Gastroesophageal sphincter (tissue), 4 donors: ENCODE data around the gene ACP3. TPM values are rescaled to one million over a fixed set of nuclear protein-coding genes. Genes with fewer than 3 reads are reported as not detected.

Experiments used
- ATAC-seq: fragments of 150-250 bp; one replicate; pipeline ENCODE4 v1.9.1; 2016; ENCODE audit warnings: mild to moderate bottlenecking, moderate library complexity
- H3K27ac ChIP-seq, 4 donors: fragments of 200-600 bp; sonication (generic) in 3 of 4; 1 replicate in 3 of 4; 2 replicates in 1 of 4; pipeline ENCODE4 v1.5.1; 2016 to 2019
- H3K27me3 ChIP-seq: fragments of 200-600 bp; sonication (generic); one replicate; pipeline ENCODE4 v1.5.1; 2019
- H3K36me3 ChIP-seq, 2 donors: fragments of 200-600 bp; sonication (generic); one replicate each; pipeline ENCODE4 v1.5.1; 2019; ENCODE audit warnings: control low read depth in 1 of 2
- H3K4me1 ChIP-seq, 3 donors: fragments of 200-600 bp; sonication (generic); 1 replicate in 2 of 3; 2 replicates in 1 of 3; pipeline ENCODE4 v1.5.1; 2016 to 2019; ENCODE audit warnings: control low read depth in 2 of 3
- H3K4me3 ChIP-seq, 2 donors: fragments of 200-600 bp; sonication (generic); one replicate each; pipeline ENCODE4 v1.5.1; 2019; ENCODE audit warnings: mild to moderate bottlenecking in 1 of 2, moderate library complexity in 1 of 2
- H3K9me3 ChIP-seq, 3 donors: fragments of 200-600 bp; sonication (generic); one replicate each; pipeline ENCODE4 v1.5.1; 2017 to 2019; ENCODE audit warnings: control low read depth in 2 of 3
- CTCF ChIP-seq, 4 experiments: fragments of 200-600 bp in 2 of 4; fragments of 450-650 bp in 2 of 4; sonication (generic) in 1 of 4; IDR thresholded peaks; one replicate each; pipeline ENCODE4 v1.5.1; 2017 to 2019; ENCODE audit warnings: antibody characterized with exemption in 4 of 4, mild to moderate bottlenecking in 2 of 4, moderate library complexity in 2 of 4
- EP300 ChIP-seq: sonication (generic); formaldehyde crosslinking; IDR thresholded peaks from one replicate; pipeline ENCODE4 v1.6.1; 2017; ENCODE audit warnings: antibody characterized with exemption, mild to moderate bottlenecking
- POLR2A ChIP-seq, 2 donors: fragments of 450-650 bp; IDR thresholded peaks; one replicate each; pipeline ENCODE4 v1.6.1; 2017; ENCODE audit warnings: antibody characterized with exemption in 2 of 2, mild to moderate bottlenecking in 2 of 2, moderate library complexity in 1 of 2
- POLR2AphosphoS5 ChIP-seq: sonication (generic); formaldehyde crosslinking; IDR thresholded peaks from one replicate; pipeline ENCODE4 v1.6.1; 2017; ENCODE audit warnings: antibody characterized with exemption
- WGBS, 2 donors: methylation state at CpG; one replicate each; pipeline ENCODE4 v1.1.5; 2018; ENCODE audit warnings: low coverage in 1 of 2; 5-methylcytosine and 5-hydroxymethylcytosine counted together
- total RNA-seq, 4 donors: library from RNA; depleted of rRNA; stranded (reverse); fragments of >200 nt; gene quantifications; one replicate each; pipeline ENCODE4 v1.1.0, GENCODE V29; 2016

ACP3 gene
- total RNA-seq, 4 donors from 2014 or later, result 1.1 to 3.5 (median 2.1) TPM

GRCh38 chr3:132347811-132348210, 30.6 kb downstream of the ACP3 start:
- WGBS, 2 donors, result 29 to 50% methylated on average over 1 of the region's 1 CpG
- H3K4me3 ChIP-seq, result no peak overlapping the region
- H3K27ac ChIP-seq, result no peak overlapping the region
- no peak for ATAC-seq
- H3K36me3 ChIP-seq, result no peaks in the 10 kb centered on the region
- H3K27me3 ChIP-seq, result no peaks in the 10 kb centered on the region
- TF ChIP-seq POLR2AphosphoS5 (no peak), EP300 (no peak), POLR2A (IDR thresholded peaks at IDR 0.05) (no peak), CTCF (IDR thresholded peaks at IDR 0.05) (no peak)
- H3K4me1 ChIP-seq, result peaks cover 0 to 5% (median 0%) of the 10 kb centered on the region in 3 donors
- H3K9me3 ChIP-seq, result no peaks in the 10 kb centered on the region

- no peak overlapping the region for H3K27ac ChIP-seq
- no peak for ATAC-seq
- no peaks in the 10 kb centered on the region for H3K9me3 ChIP-seq
- peaks cover 0 to 4% (median 0%) of the 10 kb centered on the region in 3 donors for H3K4me1 ChIP-seq
- H3K27me3 ChIP-seq, result no peaks in the 10 kb centered on the region
- TF ChIP-seq CTCF (IDR thresholded peaks at IDR 0.05) (no peak), POLR2AphosphoS5 (no peak), POLR2A (IDR thresholded peaks at IDR 0.05) (no peak), EP300 (no peak)
- no peaks in the 10 kb centered on the region for H3K36me3 ChIP-seq
- H3K4me3 ChIP-seq, result no peak overlapping the region
- 100% methylated on average over 1 of the region's 1 CpG; no CpG with 5 or more reads in 1 of the 2 donors for WGBS, 2 donors
Measured at GRCh38 chr3:132348531-132348930, 31.3 kb downstream of the ACP3 start.

DNA sequence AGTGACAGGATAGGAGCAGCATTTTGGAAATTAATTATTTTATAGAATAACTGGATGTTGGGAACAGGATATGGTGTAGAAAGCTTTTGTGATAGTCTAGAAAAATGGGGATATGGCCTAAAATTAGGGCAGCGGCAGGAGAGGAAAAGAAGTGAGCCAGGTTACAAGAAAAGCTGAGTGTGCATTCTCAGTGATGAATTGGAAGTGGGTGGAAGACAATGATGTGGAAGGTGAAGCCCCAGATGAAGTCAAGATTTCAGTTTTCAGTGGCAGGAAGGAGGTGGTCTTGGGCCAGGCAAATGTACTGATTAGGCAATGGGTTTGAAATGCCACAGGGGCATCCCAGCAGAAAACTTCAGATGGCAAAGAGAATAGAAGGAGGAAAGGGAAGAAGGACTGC, 33.6 kb downstream of the ACP3 start:
- no peaks in the 10 kb centered on the region for H3K27me3 ChIP-seq
- 27 to 50% methylated on average over 1 of the region's 1 CpG for WGBS, 2 donors
- peaks cover 0 to 4% (median 0%) of the 10 kb centered on the region in 3 donors for H3K4me1 ChIP-seq
- TF ChIP-seq POLR2AphosphoS5 (no peak), POLR2A (IDR thresholded peaks at IDR 0.05) (no peak), EP300 (no peak), CTCF (IDR thresholded peaks at IDR 0.05) (no peak)
- no peaks in the 10 kb centered on the region for H3K9me3 ChIP-seq
- no peak overlapping the region for H3K4me3 ChIP-seq
- no peaks in the 10 kb centered on the region for H3K36me3 ChIP-seq
- ATAC-seq, result no peak
- H3K27ac ChIP-seq, result no peak overlapping the region

- TF ChIP-seq POLR2A (IDR thresholded peaks at IDR 0.05) (no peak), EP300 (no peak), POLR2AphosphoS5 (no peak), CTCF (IDR thresholded peaks at IDR 0.05) (no peak)
- no peaks in the 10 kb centered on the region for H3K36me3 ChIP-seq
- H3K9me3 ChIP-seq, result no peaks in the 10 kb centered on the region
- H3K27ac ChIP-seq, result no peak overlapping the region
- peaks cover 0 to 4% (median 0%) of the 10 kb centered on the region in 3 donors for H3K4me1 ChIP-seq
- H3K27me3 ChIP-seq, result no peaks in the 10 kb centered on the region
- 55 to 79% methylated on average over 2 to 5 of the region's 5 CpGs for WGBS, 2 donors
- ATAC-seq, result no peak
- no peak overlapping the region for H3K4me3 ChIP-seq
Measured at GRCh38 chr3:132351222-132351806, 34.1 kb downstream of the ACP3 start.

DNA sequence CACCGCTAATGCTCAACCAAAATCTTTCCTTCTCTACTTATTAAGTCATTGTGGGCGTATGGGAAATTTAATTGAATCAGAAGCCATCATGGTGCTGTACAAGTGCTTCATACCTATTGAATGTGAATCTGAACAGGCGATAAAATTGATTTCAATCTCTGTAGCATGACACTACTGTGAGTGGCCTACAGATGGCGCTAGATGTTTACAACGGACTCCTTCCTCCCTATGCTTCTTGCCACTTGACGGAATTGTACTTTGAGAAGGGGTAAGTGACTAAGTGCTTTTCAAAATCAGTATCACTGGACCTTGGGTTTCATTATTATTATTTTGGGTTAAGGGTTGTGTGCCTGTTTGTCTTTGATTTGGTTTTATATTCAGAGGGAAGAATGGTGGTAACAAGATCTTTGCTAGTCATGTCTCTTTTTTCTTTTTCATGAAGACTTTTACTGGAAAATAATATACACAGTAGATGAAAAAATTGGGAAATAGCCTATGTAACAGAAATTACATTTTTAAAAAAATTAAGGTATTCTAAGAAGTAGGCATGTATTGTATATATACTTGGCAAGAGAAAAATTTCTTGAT, 35.4 kb downstream of the ACP3 start:
- Histone ChIP-seq H3K4me3 (no peak overlapping the region), H3K27me3 (no peaks in the 10 kb centered on the region), H3K36me3 (no peaks in the 10 kb centered on the region), H3K9me3 (no peaks in the 10 kb centered on the region), H3K4me1 (peaks cover 0 to 4% (median 0%) of the 10 kb centered on the region in 3 donors), H3K27ac (no peak overlapping the region)
- ATAC-seq, result peak; percentile 71
- 18 to 19% methylated on average over 6 of the region's 6 CpGs for WGBS, 2 donors
- TF ChIP-seq POLR2AphosphoS5, result peak; percentile 18
- TF ChIP-seq EP300, result no peak
- TF ChIP-seq CTCF (IDR thresholded peaks at IDR 0.05), result peak; percentile 79 to 89 (median 86)
- no peak for TF ChIP-seq POLR2A (IDR thresholded peaks at IDR 0.05)
